GM12878 (cell line): ENCODE measurements around the gene FAM114A1. TPM values are rescaled to one million over a fixed set of nuclear protein-coding genes. Genes with fewer than 3 reads are reported as not detected.

Experiments used
- ATAC-seq: fragments of 200-7000 bp; cut with Tn5 transposase; 3 replicates; pipeline ENCODE4 v1.9.1; 2020; ENCODE audit warnings: mild to moderate bottlenecking, moderate library complexity
- BruUV-seq: library from RNA; stranded (reverse); fragments of 400-500 nt; replicated peaks from 2 replicates; lab custom pipeline; 2021; lab: Mats Ljungman, UMichigan
- CTCF ChIA-PET: fragments of 300-600 bp; sonication (Branson Sonifier 250); formaldehyde crosslinking; extraction: SDS; loops from one replicate; lab custom pipeline; 2021; ENCODE audit warnings: inconsistent platforms; lab: Yijun Ruan, JAX
- POLR2A ChIA-PET: fragments of 350-600 bp; formaldehyde crosslinking; extraction: SDS; loops from one replicate; lab custom pipeline; 2021; ENCODE audit warnings: inconsistent platforms; lab: Charles Lee
- RAD21 ChIA-PET: fragments of 300-600 bp; sonication (Branson Sonifier 250); formaldehyde crosslinking; loops from one replicate; lab custom pipeline; 2023; ENCODE audit warnings: antibody characterized with exemption; ENCODE audit not compliant: unreplicated experiment; lab: Charles Lee
- SMC1A ChIA-PET: fragments of 300-600 bp; sonication (Branson Sonifier 250); formaldehyde crosslinking; loops from one replicate; lab custom pipeline; 2023; ENCODE audit not compliant: unreplicated experiment, uncharacterized antibody; lab: Charles Lee
- DNase-seq: peaks from one replicate; pipeline ENCODE4 v3.0.0-alpha.2; 2011; ENCODE audit warnings: low read depth, low spot score
- FAIRE-seq: peaks from 3 replicates; lab custom pipeline; 2011; peaks lifted over from hg19 to GRCh38; lab: Jason Lieb, UNC
- H2AFZ ChIP-seq: 2 replicates; pipeline ENCODE4 v1.6.0; 2011; ENCODE audit warnings: low read depth, low read length, control low read depth; ENCODE audit not compliant: control insufficient read depth
- H3K27ac ChIP-seq: 2 replicates; pipeline ENCODE4 v1.5.1; 2011; ENCODE audit warnings: control low read depth; ENCODE audit not compliant: control insufficient read depth, insufficient read depth
- H3K27me3 ChIP-seq, 2 experiments: replicated peaks in 1 of 2; 2 replicates each; pipeline versions ENCODE4 v1.6.0 to v1.6.1; 2011; ENCODE audit warnings: low read length in 1 of 2; ENCODE audit not compliant: control insufficient read depth in 2 of 2, insufficient read depth in 2 of 2
- H3K36me3 ChIP-seq, 2 experiments: 2 replicates each; pipeline ENCODE4 v1.5.1; 2011; ENCODE audit warnings: low read length in 1 of 2; ENCODE audit not compliant: control insufficient read depth in 2 of 2, insufficient read depth in 2 of 2
- H3K4me1 ChIP-seq: 2 replicates; pipeline ENCODE4 v1.6.1; 2011; ENCODE audit warnings: mild to moderate bottlenecking, low read length, moderate library complexity, mixed read lengths; ENCODE audit not compliant: control insufficient read depth, insufficient read depth
- H3K4me2 ChIP-seq: 2 replicates; pipeline ENCODE4 v1.6.0; 2011; ENCODE audit warnings: control low read depth; ENCODE audit not compliant: control insufficient read depth, insufficient read depth
- H3K4me3 ChIP-seq: fragments of 200-600 bp; sonication (generic); 2 replicates; pipeline ENCODE4 v1.5.1; 2016
- H3K79me2 ChIP-seq: 2 replicates; pipeline ENCODE4 v1.6.0; 2011; ENCODE audit warnings: low read length; ENCODE audit not compliant: control insufficient read depth, insufficient read depth
- H3K9ac ChIP-seq: 2 replicates; pipeline ENCODE4 v1.8.0; 2011; ENCODE audit warnings: low read length, control low read depth, mixed read lengths; ENCODE audit not compliant: control insufficient read depth, insufficient read depth
- H3K9me3 ChIP-seq: replicated peaks from 3 replicates; pipeline ENCODE4 v1.5.1; 2011; ENCODE audit warnings: mild to moderate bottlenecking, low read length; ENCODE audit not compliant: control insufficient read depth, insufficient read depth
- H4K20me1 ChIP-seq: 2 replicates; pipeline ENCODE4 v1.6.0; 2011; ENCODE audit not compliant: control insufficient read depth, insufficient read depth
- BACH1 ChIP-seq: fragments of 450-650 bp; IDR thresholded peaks from 2 replicates; pipeline ENCODE4 v1.6.1; 2017; ENCODE audit warnings: mild to moderate bottlenecking, borderline replicate concordance
- CBX3 ChIP-seq: fragments of 200-600 bp; sonication (generic); IDR thresholded peaks from 2 replicates; pipeline ENCODE4 v1.6.1; 2016; ENCODE audit warnings: low read depth, borderline replicate concordance
- CBX5 ChIP-seq: sonication (generic); IDR thresholded peaks from 2 replicates; pipeline ENCODE4 v1.6.1; 2016; ENCODE audit warnings: low read depth, moderate library complexity, mild to moderate bottlenecking, inconsistent platforms
- CHD2 ChIP-seq: IDR thresholded peaks from 2 replicates; pipeline ENCODE4 v1.6.1; 2011; ENCODE audit warnings: low read depth, low read length, improper control_type of control experiment, borderline replicate concordance
- EZH2 ChIP-seq: IDR thresholded peaks from 2 replicates; pipeline ENCODE4 v1.6.1; 2012; ENCODE audit warnings: low read depth, mild to moderate bottlenecking, control low read depth, inconsistent platforms, low read length, borderline replicate concordance; ENCODE audit not compliant: control insufficient read depth
- HSF1 ChIP-seq: fragments of 150-350 bp; IDR thresholded peaks from 2 replicates; pipeline ENCODE4 v1.6.1; 2014; ENCODE audit warnings: mild to moderate bottlenecking, low read depth, low read length
- IRF4 ChIP-seq: IDR thresholded peaks from 2 replicates; pipeline ENCODE4 v1.6.1; 2011; ENCODE audit warnings: low read depth, low read length
- KAT2A ChIP-seq: conservative IDR thresholded peaks from 2 replicates; pipeline ENCODE4 v1.6.1; 2011; ENCODE audit warnings: low read depth, low read length; ENCODE audit not compliant: control insufficient read depth
- KDM1A ChIP-seq: fragments of 200-600 bp; sonication (generic); IDR thresholded peaks from 2 replicates; pipeline ENCODE4 v1.6.1; 2016; ENCODE audit warnings: borderline replicate concordance
- MTA3 ChIP-seq: IDR thresholded peaks from 2 replicates; pipeline ENCODE4 v1.6.1; 2012; ENCODE audit warnings: low read length, inconsistent platforms, borderline replicate concordance
- MXI1 ChIP-seq: fragments of 150-350 bp; IDR thresholded peaks from 2 replicates; pipeline ENCODE4 v1.6.1; 2011; ENCODE audit warnings: low read depth, mild to moderate bottlenecking, inconsistent platforms, low read length, improper control_type of control experiment
- NFIC ChIP-seq: IDR thresholded peaks from 2 replicates; pipeline ENCODE4 v1.6.1; 2012; ENCODE audit warnings: low read depth, mild to moderate bottlenecking, inconsistent platforms, low read length, moderate library complexity
- NR2F1 ChIP-seq: fragments of 450-650 bp; conservative IDR thresholded peaks from 2 replicates; pipeline ENCODE4 v1.6.1; 2017; ENCODE audit warnings: mild to moderate bottlenecking
- POLR2A ChIP-seq: IDR thresholded peaks from 2 replicates; pipeline ENCODE4 v1.6.1; 2011; ENCODE audit warnings: low read depth, mild to moderate bottlenecking, low read length
- POLR2AphosphoS5 ChIP-seq: IDR thresholded peaks from 2 replicates; pipeline ENCODE4 v1.6.1; 2011; ENCODE audit warnings: mild to moderate bottlenecking, low read length, inconsistent platforms
- POU2F2 ChIP-seq: IDR thresholded peaks from 3 replicates; pipeline ENCODE4 v1.6.1; 2011; ENCODE audit warnings: low read depth, mild to moderate bottlenecking, low read length, borderline replicate concordance
- SMAD5 ChIP-seq: IDR thresholded peaks from 2 replicates; pipeline ENCODE4 v1.6.1; 2016; ENCODE audit warnings: antibody characterized with exemption, low read depth
- SMC3 ChIP-seq: IDR thresholded peaks from 2 replicates; pipeline ENCODE4 v1.6.1; 2011; ENCODE audit warnings: low read length, improper control_type of control experiment, borderline replicate concordance
- SPI1 ChIP-seq: IDR thresholded peaks from 2 replicates; pipeline ENCODE4 v1.6.1; 2011; ENCODE audit warnings: low read depth, mild to moderate bottlenecking, low read length, moderate library complexity, borderline replicate concordance; ENCODE audit not compliant: insufficient read depth
- TAF1 ChIP-seq: IDR thresholded peaks from 2 replicates; pipeline ENCODE4 v1.6.1; 2011; ENCODE audit warnings: mild to moderate bottlenecking, low read depth, low read length, borderline replicate concordance
- TCF3 ChIP-seq: IDR thresholded peaks from 2 replicates; pipeline ENCODE4 v1.6.1; 2012; ENCODE audit warnings: low read depth, mild to moderate bottlenecking, low read length, borderline replicate concordance; ENCODE audit not compliant: insufficient read depth
- TCF7 ChIP-seq: IDR thresholded peaks from 2 replicates; pipeline ENCODE4 v1.6.1; 2014; ENCODE audit warnings: antibody characterized with exemption, borderline replicate concordance
- ZZZ3 ChIP-seq: IDR thresholded peaks from 2 replicates; pipeline ENCODE4 v1.6.1; 2011; ENCODE audit warnings: low read depth; ENCODE audit not compliant: control insufficient read depth, insufficient read length
- WGBS: methylation state at CpG from one replicate; pipeline ENCODE4 v1.1.6; 2016; ENCODE audit warnings: low lambda C conversion rate; ENCODE audit not compliant: insufficient replicate concordance, insufficient coverage; ENCODE audit errors: missing lambda C conversion rate; 5-methylcytosine and 5-hydroxymethylcytosine counted together
- in situ Hi-C: fragments of 300-500 bp; cut with MboI; formaldehyde crosslinking; loops from 9 replicates; pipeline ENCODE4 v1.14.3; 2018; ENCODE audit warnings: mixed read lengths
- intact Hi-C: fragments of 100-400 bp; cut with micrococcal nuclease; formaldehyde crosslinking; loops from one replicate; pipeline ENCODE4 v1.14.2; 2022; ENCODE audit not compliant: unreplicated experiment
- polyA plus RNA-seq, 11 experiments: library from polyadenylated mRNA; depleted of rRNA in 4 of 11; unstranded in 6 of 11; stranded (reverse) in 5 of 11; fragments of >200 nt; fragmentation: Nextera tagmentation in 4 of 11; fragmentation: Illumina TruSeq in 1 of 11; extraction: Ambion mirVana in 4 of 11; extraction: Trizol in 1 of 11; gene quantifications; 1 replicate in 1 of 11; 2 replicates in 10 of 11; pipeline versions ENCODE4 v1.2.1 to v1.2.3, GENCODE V29; 2011 to 2016; ENCODE audit warnings: inconsistent platforms in 2 of 11, missing spikeins in 2 of 11, low read depth in 1 of 11
- total RNA-seq, 4 experiments: library from RNA; depleted of rRNA in 3 of 4; stranded (reverse); fragments of >200 nt in 3 of 4; fragmentation: Illumina TruSeq in 1 of 4; extraction: Trizol in 1 of 4; gene quantifications; 2 replicates each; pipeline versions ENCODE4 v1.2.1 to v1.2.3, GENCODE V29; 2013 to 2021
- TF ChIP-seq, protein P1 (sequence below): IDR thresholded peaks from 2 replicates; pipeline ENCODE4 v1.6.1; 2012; ENCODE audit warnings: low read length, inconsistent platforms

The FAM114A1 gene
- total and polyA plus RNA-seq, 10 of the 15 experiments (the other 5 are each of a cell fraction or from before 2014, with no cell fraction given): 1.3 to 6.2 (median 3.9) TPM

- ChIA-PET RAD21 (interaction anchor here (0.8 to 4.5 kb wide), 18 partner anchors 11 to 724 kb away, joined by 3 to 99 read pairs (median 4); partner anchors contain the start of genes FAM114A1, TLR1 and TLR10), SMC1A (interaction anchor here (0.7 to 4.5 kb wide), 18 partner anchors 9 to 675 kb away, joined by 3 to 106 read pairs (median 8); partner anchors contain the start of genes TLR1 and TLR10), POLR2A (interaction anchor here (0.5 to 3.5 kb wide), 17 partner anchors 10 to 130 kb away, joined by 3 to 39 read pairs (median 5); partner anchors contain the start of genes FAM114A1, TLR1 and TLR10), CTCF (interaction anchor here (0.8 to 4.5 kb wide), 16 partner anchors 9 to 784 kb away, joined by 3 to 93 read pairs (median 4); partner anchors contain the start of genes FAM114A1, TLR1 and TLR10)
- BruUV-seq: TSS peak; percentile 85
- in situ Hi-C loops: loop anchor here (5.0 to 25.0 kb wide), 2 partner anchors 94 to 544 kb away; no protein-coding TSS in a partner anchor
- Histone ChIP-seq H3K9me3 (no peaks in the 10 kb centered on the region; the same call in 2 of the 3 replicates), H3K27me3 (no peaks in the 10 kb centered on the region), H3K27ac (peak overlapping the region; percentile 96), H4K20me1 (no peaks in the 10 kb centered on the region), H2AFZ (peak overlapping the region; percentile 35), H3K79me2 (peaks cover 29% of the 10 kb centered on the region), H3K9ac (peak overlapping the region; percentile 87), H3K4me3 (peak overlapping the region; percentile 75), H3K4me1 (peaks cover 14% of the 10 kb centered on the region), H3K4me2 (peak overlapping the region; percentile 70), H3K36me3 (no peaks in the 10 kb centered on the region)
- peak; percentile 40 for DNase-seq
- FAIRE-seq: no peak
- ATAC-seq: peak; percentile 66
- 0% methylated on average over 4 of the region's 4 CpGs for WGBS
- intact Hi-C loops: loop anchor here (1.0 to 5.0 kb wide), 8 partner anchors 36 to 793 kb away; partner anchors contain the start of gene TLR10
- 0 out of 2 replicates have a peak, but pooled peaks have one; percentile 12 for TF ChIP-seq TCF7
- no peak for TF ChIP-seq KAT2A
- no peak for TF ChIP-seq MXI1
- no peak for TF ChIP-seq NR2F1
- TF ChIP-seq SMAD5: no peak
- TF ChIP-seq TCF3: no peak
- TF ChIP-seq CHD2: no peak
- no peak for TF ChIP-seq EZH2
- no peak for TF ChIP-seq KDM1A
- TF ChIP-seq HSF1: no peak
- TF ChIP-seq CBX3: no peak
- TF ChIP-seq IRF4: no peak
- TF ChIP-seq, protein P1, sequence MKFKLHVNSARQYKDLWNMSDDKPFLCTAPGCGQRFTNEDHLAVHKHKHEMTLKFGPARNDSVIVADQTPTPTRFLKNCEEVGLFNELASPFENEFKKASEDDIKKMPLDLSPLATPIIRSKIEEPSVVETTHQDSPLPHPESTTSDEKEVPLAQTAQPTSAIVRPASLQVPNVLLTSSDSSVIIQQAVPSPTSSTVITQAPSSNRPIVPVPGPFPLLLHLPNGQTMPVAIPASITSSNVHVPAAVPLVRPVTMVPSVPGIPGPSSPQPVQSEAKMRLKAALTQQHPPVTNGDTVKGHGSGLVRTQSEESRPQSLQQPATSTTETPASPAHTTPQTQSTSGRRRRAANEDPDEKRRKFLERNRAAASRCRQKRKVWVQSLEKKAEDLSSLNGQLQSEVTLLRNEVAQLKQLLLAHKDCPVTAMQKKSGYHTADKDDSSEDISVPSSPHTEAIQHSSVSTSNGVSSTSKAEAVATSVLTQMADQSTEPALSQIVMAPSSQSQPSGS: no peak
- no peak for TF ChIP-seq BACH1
- TF ChIP-seq TAF1: peak; percentile 29; the same call in 1 of the 2 replicates
- TF ChIP-seq SPI1: peak; percentile 61
- TF ChIP-seq POLR2AphosphoS5: peak; percentile 30; the same call in 1 of the 2 replicates
- no peak for TF ChIP-seq SMC3
- TF ChIP-seq POU2F2: 0 out of 3 replicates have a peak, but pooled peaks have one; percentile 32
- TF ChIP-seq CBX5: no peak
- peak; percentile 74; the same call in 1 of the 2 replicates for TF ChIP-seq MTA3
- TF ChIP-seq POLR2A: peak; percentile 38; the same call in 1 of the 2 replicates
- TF ChIP-seq ZZZ3: no peak
- TF ChIP-seq NFIC: no peak
These were observed 11.6 kb upstream of the FAM114A1 start for GRCh38 chr4:38856046-38856445.
